Measurements from ENCODE around the gene MT3.

MT3 gene

DNA sequence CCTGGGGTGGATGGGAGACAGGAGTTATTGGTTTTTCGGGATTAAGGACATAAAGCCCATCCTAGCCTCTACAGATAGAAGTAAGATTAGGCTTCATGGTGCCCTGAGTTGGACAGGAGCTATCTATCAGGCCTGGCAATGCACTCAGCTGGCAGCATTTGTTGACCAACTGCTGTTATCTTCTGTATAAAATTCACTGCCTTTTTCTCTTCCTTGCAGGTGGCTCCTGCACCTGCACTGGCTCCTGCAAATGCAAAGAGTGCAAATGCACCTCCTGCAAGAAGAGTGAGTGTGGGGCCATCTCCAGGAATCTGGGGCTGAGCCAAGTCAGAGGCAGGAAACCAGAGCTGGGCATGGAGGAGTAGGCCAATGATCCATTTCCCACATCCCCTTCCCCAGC is 49.7 kb downstream of the MT3 start:
- no peak overlapping the region for H3K4me3 ChIP-seq (ENCODE audit: low read depth, low read length)
- DNase-seq (ENCODE audit: low read depth): no peak
- TF ChIP-seq, protein P1, sequence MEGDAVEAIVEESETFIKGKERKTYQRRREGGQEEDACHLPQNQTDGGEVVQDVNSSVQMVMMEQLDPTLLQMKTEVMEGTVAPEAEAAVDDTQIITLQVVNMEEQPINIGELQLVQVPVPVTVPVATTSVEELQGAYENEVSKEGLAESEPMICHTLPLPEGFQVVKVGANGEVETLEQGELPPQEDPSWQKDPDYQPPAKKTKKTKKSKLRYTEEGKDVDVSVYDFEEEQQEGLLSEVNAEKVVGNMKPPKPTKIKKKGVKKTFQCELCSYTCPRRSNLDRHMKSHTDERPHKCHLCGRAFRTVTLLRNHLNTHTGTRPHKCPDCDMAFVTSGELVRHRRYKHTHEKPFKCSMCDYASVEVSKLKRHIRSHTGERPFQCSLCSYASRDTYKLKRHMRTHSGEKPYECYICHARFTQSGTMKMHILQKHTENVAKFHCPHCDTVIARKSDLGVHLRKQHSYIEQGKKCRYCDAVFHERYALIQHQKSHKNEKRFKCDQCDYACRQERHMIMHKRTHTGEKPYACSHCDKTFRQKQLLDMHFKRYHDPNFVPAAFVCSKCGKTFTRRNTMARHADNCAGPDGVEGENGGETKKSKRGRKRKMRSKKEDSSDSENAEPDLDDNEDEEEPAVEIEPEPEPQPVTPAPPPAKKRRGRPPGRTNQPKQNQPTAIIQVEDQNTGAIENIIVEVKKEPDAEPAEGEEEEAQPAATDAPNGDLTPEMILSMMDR (IDR thresholded peaks at IDR 0.05; ENCODE audit: low read depth, low read length): no peak
- TF ChIP-seq POLR2A (IDR thresholded peaks at IDR 0.05; ENCODE audit: extremely low read depth, insufficient read length) (no peak), MYC (IDR thresholded peaks at IDR 0.05; ENCODE audit: low read depth, low read length) (no peak)
- TF ChIP-seq, protein P2, sequence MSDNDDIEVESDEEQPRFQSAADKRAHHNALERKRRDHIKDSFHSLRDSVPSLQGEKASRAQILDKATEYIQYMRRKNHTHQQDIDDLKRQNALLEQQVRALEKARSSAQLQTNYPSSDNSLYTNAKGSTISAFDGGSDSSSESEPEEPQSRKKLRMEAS (IDR thresholded peaks at IDR 0.05; ENCODE audit: low read depth, low read length): no peak

- TF ChIP-seq MYC (IDR thresholded peaks at IDR 0.05; ENCODE audit: low read depth, low read length) (no peak), POLR2A (IDR thresholded peaks at IDR 0.05; ENCODE audit: extremely low read depth, insufficient read length) (no peak)
- TF ChIP-seq, protein P2 (IDR thresholded peaks at IDR 0.05; ENCODE audit: low read depth, low read length): no peak
- TF ChIP-seq, protein P1 (IDR thresholded peaks at IDR 0.05; ENCODE audit: low read depth, low read length): no peak
- no peak overlapping the region for H3K4me3 ChIP-seq (ENCODE audit: low read depth, low read length)
- DNase-seq (ENCODE audit: low read depth): no peak
These were observed 50.7 kb downstream of the MT3 start for GRCh38 chr16:56640076-56640475.
